OCI-LY7 (cell line): Measurements from ENCODE around the gene ARHGAP30. TPM values are rescaled to one million over a fixed set of nuclear protein-coding genes. Genes with fewer than 3 reads are reported as not detected.

Source experiments
- BruUV-seq: library from RNA; stranded (reverse); fragments of 400-500 nt; replicated peaks from 2 replicates; lab custom pipeline; 2021; lab: Mats Ljungman, UMichigan
- CTCF ChIA-PET: fragments of 300-600 bp; sonication (Branson Sonifier 250); formaldehyde crosslinking; loops from one replicate; lab custom pipeline; 2022; ENCODE audit warnings: antibody characterized with exemption; ENCODE audit not compliant: unreplicated experiment; lab: Charles Lee
- POLR2A ChIA-PET: fragments of 300-600 bp; sonication (Branson Sonifier 250); formaldehyde crosslinking; loops from one replicate; lab custom pipeline; 2022; ENCODE audit warnings: antibody characterized with exemption; lab: Charles Lee
- DNase-seq: peaks from one replicate; pipeline ENCODE4 v3.0.0-alpha.2; 2015; ENCODE audit warnings: low spot score
- H2AFZ ChIP-seq: fragments of 200-600 bp; sonication (generic), shearing (Covaris generic); 2 replicates; pipeline ENCODE4 v1.6.1; 2014; ENCODE audit warnings: mild to moderate bottlenecking, antibody characterized with exemption, low read length, moderate library complexity
- H3K27ac ChIP-seq: fragments of 200-600 bp; sonication (generic); 2 replicates; pipeline ENCODE4 v1.5.1; 2014; ENCODE audit warnings: mixed run types, low read depth, mild to moderate bottlenecking, moderate library complexity, low read length, inconsistent platforms; ENCODE audit not compliant: poor library complexity, severe bottlenecking
- H3K36me3 ChIP-seq: fragments of 200-600 bp; sonication (generic); 2 replicates; pipeline ENCODE4 v1.6.1; 2014; ENCODE audit warnings: mild to moderate bottlenecking, antibody characterized with exemption, low read length, moderate library complexity, mixed read lengths; ENCODE audit not compliant: insufficient read depth
- H3K4me1 ChIP-seq: fragments of 200-600 bp; sonication (generic); 2 replicates; pipeline ENCODE4 v1.5.1; 2014; ENCODE audit warnings: mild to moderate bottlenecking, low read length; ENCODE audit not compliant: insufficient read depth, poor library complexity, severe bottlenecking
- H3K4me2 ChIP-seq: fragments of 200-600 bp; sonication (generic); 2 replicates; pipeline ENCODE4 v1.6.1; 2014; ENCODE audit warnings: mild to moderate bottlenecking, low read length
- H3K4me3 ChIP-seq: fragments of 200-600 bp; sonication (generic); 2 replicates; pipeline ENCODE4 v1.5.1; 2014; ENCODE audit warnings: mild to moderate bottlenecking, low read depth, low read length; ENCODE audit not compliant: poor library complexity, severe bottlenecking
- H3K79me2 ChIP-seq: fragments of 200-600 bp; sonication (generic); 2 replicates; pipeline ENCODE4 v1.6.1; 2016; ENCODE audit warnings: low read depth, mild to moderate bottlenecking, low read length, moderate library complexity, mixed read lengths; ENCODE audit not compliant: insufficient read depth
- H3K9me2 ChIP-seq: fragments of 200-600 bp; sonication (generic); 2 replicates; pipeline ENCODE4 v1.6.1; 2016; ENCODE audit warnings: mild to moderate bottlenecking, low read length, mixed read lengths; ENCODE audit not compliant: insufficient read depth
- H3K9me3 ChIP-seq: fragments of 200-600 bp; sonication (generic); 2 replicates; pipeline ENCODE4 v1.6.1; 2014; ENCODE audit warnings: mild to moderate bottlenecking, mixed run types, low read length, mixed read lengths
- H4K20me1 ChIP-seq: fragments of 200-600 bp; sonication (generic); 2 replicates; pipeline ENCODE4 v1.6.1; 2014; ENCODE audit warnings: mild to moderate bottlenecking, antibody characterized with exemption, low read length, moderate library complexity, mixed read lengths; ENCODE audit not compliant: insufficient read depth
- EZH2phosphoT487 ChIP-seq: fragments of 200-600 bp; sonication (generic); IDR thresholded peaks from 2 replicates; pipeline ENCODE4 v1.6.1; 2018; ENCODE audit warnings: low read depth, borderline replicate concordance, mild to moderate bottlenecking, mixed run types, antibody characterized with exemption, low read length, moderate library complexity, mixed read lengths
- intact Hi-C: fragments of 100-400 bp; cut with micrococcal nuclease; formaldehyde crosslinking; loops from one replicate; pipeline ENCODE4 v1.10.0; 2022; ENCODE audit not compliant: unreplicated experiment
- total RNA-seq, 2 experiments: library from RNA; depleted of rRNA in 1 of 2; stranded (reverse); fragments of >200 nt in 1 of 2; shearing (Covaris generic) in 1 of 2; gene quantifications; 2 replicates each; pipeline ENCODE4 v1.2.3, GENCODE V29; 2014 to 2022
- TF ChIP-seq, protein P1 (sequence below): fragments of 200-600 bp; sonication (generic); conservative IDR thresholded peaks from 2 replicates; pipeline ENCODE4 v1.5.1; 2014; ENCODE audit warnings: mild to moderate bottlenecking, antibody characterized with exemption, low read length, moderate library complexity, mixed read lengths

ARHGAP30 gene
- total RNA-seq, 2 experiments from 2014 or later = 56.2 to 101 TPM

GRCh38 chr1:161048949-161049722, 20.6 kb downstream of the ARHGAP30 start:
- Histone ChIP-seq H4K20me1 (no peaks in the 10 kb centered on the region), H3K27ac (no peak overlapping the region), H2AFZ (no peak overlapping the region), H3K79me2 (peaks cover 6% of the 10 kb centered on the region; the same call in 1 of the 2 replicates), H3K4me2 (no peak overlapping the region), H3K36me3 (peaks cover 71% of the 10 kb centered on the region), H3K4me3 (no peak overlapping the region), H3K4me1 (peaks cover 26% of the 10 kb centered on the region), H3K9me3 (no peaks in the 10 kb centered on the region), H3K9me2 (no peaks in the 10 kb centered on the region)
- TF ChIP-seq, protein P1, sequence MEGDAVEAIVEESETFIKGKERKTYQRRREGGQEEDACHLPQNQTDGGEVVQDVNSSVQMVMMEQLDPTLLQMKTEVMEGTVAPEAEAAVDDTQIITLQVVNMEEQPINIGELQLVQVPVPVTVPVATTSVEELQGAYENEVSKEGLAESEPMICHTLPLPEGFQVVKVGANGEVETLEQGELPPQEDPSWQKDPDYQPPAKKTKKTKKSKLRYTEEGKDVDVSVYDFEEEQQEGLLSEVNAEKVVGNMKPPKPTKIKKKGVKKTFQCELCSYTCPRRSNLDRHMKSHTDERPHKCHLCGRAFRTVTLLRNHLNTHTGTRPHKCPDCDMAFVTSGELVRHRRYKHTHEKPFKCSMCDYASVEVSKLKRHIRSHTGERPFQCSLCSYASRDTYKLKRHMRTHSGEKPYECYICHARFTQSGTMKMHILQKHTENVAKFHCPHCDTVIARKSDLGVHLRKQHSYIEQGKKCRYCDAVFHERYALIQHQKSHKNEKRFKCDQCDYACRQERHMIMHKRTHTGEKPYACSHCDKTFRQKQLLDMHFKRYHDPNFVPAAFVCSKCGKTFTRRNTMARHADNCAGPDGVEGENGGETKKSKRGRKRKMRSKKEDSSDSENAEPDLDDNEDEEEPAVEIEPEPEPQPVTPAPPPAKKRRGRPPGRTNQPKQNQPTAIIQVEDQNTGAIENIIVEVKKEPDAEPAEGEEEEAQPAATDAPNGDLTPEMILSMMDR = no peak
- no peak for TF ChIP-seq EZH2phosphoT487
- ChIA-PET CTCF (interaction anchor here (0.6 kb wide), 1 partner anchor 256 kb away, joined by 7 read pairs; no protein-coding TSS in a partner anchor), POLR2A (interaction anchor here (1.4 kb wide), 1 partner anchor 19 kb away, joined by 4 read pairs; no protein-coding TSS in a partner anchor)
- DNase-seq = no peak
- intact Hi-C loops = no loop called here
- no TSS peak for BruUV-seq

GRCh38 chr1:161047436-161048420, 22.0 kb downstream of the ARHGAP30 start:
- no TSS peak for BruUV-seq

More at GRCh38 chr1:161047436-161048420, 22.0 kb downstream of the ARHGAP30 start:
- H3K4me2 ChIP-seq = peak overlapping the region; percentile 87
- H3K79me2 ChIP-seq = peaks cover 18% of the 10 kb centered on the region; the same call in 1 of the 2 replicates
- CTCF ChIA-PET = interaction anchor here (0.5 to 1.4 kb wide), 4 partner anchors 13 to 925 kb away, joined by 3 to 4 read pairs (median 4); partner anchors contain the start of genes ARHGAP30 and PPOX
- H4K20me1 ChIP-seq = no peaks in the 10 kb centered on the region
- intact Hi-C loops = no loop called here
- H3K9me2 ChIP-seq = no peaks in the 10 kb centered on the region
- POLR2A ChIA-PET = interaction anchor here (0.7 to 5.0 kb wide), 9 partner anchors 9 to 106 kb away, joined by 3 to 42 read pairs (median 7); partner anchors contain the start of genes ARHGAP30, F11R, NIT1 and PFDN2
- TF ChIP-seq EZH2phosphoT487 = no peak
- TF ChIP-seq, protein P1 = no peak
- peak overlapping the region; percentile 81 for H3K4me3 ChIP-seq
- peaks cover 40% of the 10 kb centered on the region for H3K4me1 ChIP-seq
- peaks cover 64% of the 10 kb centered on the region for H3K36me3 ChIP-seq
- H2AFZ ChIP-seq = no peak overlapping the region
- no peaks in the 10 kb centered on the region for H3K9me3 ChIP-seq
- H3K27ac ChIP-seq = peak overlapping the region; percentile 92
- no peak for DNase-seq
